Natural killer cell (primary cell): Measurements from ENCODE around the gene DMRT2. TPM values are rescaled to one million over a fixed set of nuclear protein-coding genes. Genes with fewer than 3 reads are reported as not detected.

Experiments
- ATAC-seq, 3 donors: fragments of 150-1000 bp in 2 of 3; fragments of 200-7000 bp in 1 of 3; cut with Tn5 transposase; 1 replicate in 1 of 3; 2 replicates in 2 of 3; pipeline ENCODE4 v1.10.0; 2021; ENCODE audit warnings: mild to moderate bottlenecking in 2 of 3, moderate library complexity in 2 of 3
- DNase-seq, 2 donors: peaks; one replicate each; pipeline versions ENCODE4 v3.0.0 to v3.0.0-alpha.2; 2013 to 2021; ENCODE audit warnings: mixed read lengths in 1 of 2
- H3K27ac ChIP-seq: one replicate; pipeline ENCODE4 v1.5.1; 2013; ENCODE audit warnings: mild to moderate bottlenecking, low read length
- H3K27me3 ChIP-seq: one replicate; pipeline ENCODE4 v1.6.1; 2013; ENCODE audit warnings: low read length; ENCODE audit not compliant: control insufficient read depth, insufficient read depth
- H3K36me3 ChIP-seq: one replicate; pipeline ENCODE4 v1.6.1; 2013; ENCODE audit warnings: low read length; ENCODE audit not compliant: control insufficient read depth, insufficient read depth
- H3K4me1 ChIP-seq: one replicate; pipeline ENCODE4 v1.6.1; 2013; ENCODE audit warnings: low read length; ENCODE audit not compliant: control insufficient read depth, insufficient read depth
- H3K4me3 ChIP-seq: one replicate; pipeline ENCODE4 v1.5.1; 2013; ENCODE audit warnings: low read length
- H3K9me3 ChIP-seq: one replicate; pipeline ENCODE4 v1.6.1; 2013; ENCODE audit warnings: low read length; ENCODE audit not compliant: control insufficient read depth, insufficient read depth
- H3K27ac Mint-ChIP-seq, 2 donors: one replicate each; pipeline ENCODE4 v1.8.0; 2022; ENCODE audit warnings: mild to moderate bottlenecking in 2 of 2, mixed read lengths in 2 of 2, moderate library complexity in 1 of 2
- H3K27me3 Mint-ChIP-seq, 2 donors: one replicate each; pipeline ENCODE4 v1.8.0; 2022; ENCODE audit warnings: low read depth in 2 of 2, mixed read lengths in 2 of 2
- H3K36me3 Mint-ChIP-seq: one replicate; pipeline ENCODE4 v1.8.0; 2022; ENCODE audit warnings: mixed read lengths
- H3K4me1 Mint-ChIP-seq, 2 donors: one replicate each; pipeline ENCODE4 v1.8.0; 2022; ENCODE audit warnings: mixed read lengths in 2 of 2
- H3K4me3 Mint-ChIP-seq: one replicate; pipeline ENCODE4 v1.8.0; 2022; ENCODE audit warnings: mild to moderate bottlenecking, moderate library complexity, mixed read lengths
- H3K9me3 Mint-ChIP-seq, 2 donors: one replicate each; pipeline ENCODE4 v1.8.0; 2022; ENCODE audit warnings: mixed read lengths in 2 of 2
- WGBS: methylation state at CpG from one replicate; pipeline ENCODE4 v1.1.7; 2013; ENCODE audit warnings: missing lambda C conversion rate; ENCODE audit not compliant: insufficient coverage; 5-methylcytosine and 5-hydroxymethylcytosine counted together
- intact Hi-C: fragments of 100-400 bp; cut with micrococcal nuclease; formaldehyde crosslinking; loops from one replicate; pipeline ENCODE4 v1.14.2; 2022
- total RNA-seq, 4 donors: library from RNA; stranded (reverse); fragments of 120-200 nt in 1 of 4; gene quantifications; one replicate each; pipeline versions ENCODE4 v1.2.3 to v1.2.4, GENCODE V29; 2013 to 2022
- TF ChIP-seq, protein P1 (sequence below): fragments of 200-600 bp; IDR thresholded peaks from one replicate; pipeline ENCODE4 v1.8.0; 2022; ENCODE audit warnings: antibody characterized with exemption

Gene DMRT2
- total RNA-seq, 3 donors from 2014 or later (not counting 1 experiment from before 2014, with no cell fraction given) = not detected

GRCh38 chr9:1070692-1071091 lies 20.5 kb downstream of the DMRT2 start:
- Mint-ChIP-seq H3K27me3 (peaks cover 3 to 36% of the 10 kb centered on the region in 2 donors), H3K4me1 (no peaks in the 10 kb centered on the region), H3K36me3 (no peaks in the 10 kb centered on the region), H3K9me3 (peaks cover 0 to 3% of the 10 kb centered on the region in 2 donors), H3K27ac (no peak overlapping the region), H3K4me3 (no peak overlapping the region)
- DNase-seq (no peak), ATAC-seq (no peak)
- Histone ChIP-seq H3K4me3 (no peak overlapping the region), H3K36me3 (no peaks in the 10 kb centered on the region), H3K27ac (no peak overlapping the region), H3K9me3 (no peaks in the 10 kb centered on the region), H3K4me1 (no peaks in the 10 kb centered on the region), H3K27me3 (peaks cover 2% of the 10 kb centered on the region)
- TF ChIP-seq, protein P1, sequence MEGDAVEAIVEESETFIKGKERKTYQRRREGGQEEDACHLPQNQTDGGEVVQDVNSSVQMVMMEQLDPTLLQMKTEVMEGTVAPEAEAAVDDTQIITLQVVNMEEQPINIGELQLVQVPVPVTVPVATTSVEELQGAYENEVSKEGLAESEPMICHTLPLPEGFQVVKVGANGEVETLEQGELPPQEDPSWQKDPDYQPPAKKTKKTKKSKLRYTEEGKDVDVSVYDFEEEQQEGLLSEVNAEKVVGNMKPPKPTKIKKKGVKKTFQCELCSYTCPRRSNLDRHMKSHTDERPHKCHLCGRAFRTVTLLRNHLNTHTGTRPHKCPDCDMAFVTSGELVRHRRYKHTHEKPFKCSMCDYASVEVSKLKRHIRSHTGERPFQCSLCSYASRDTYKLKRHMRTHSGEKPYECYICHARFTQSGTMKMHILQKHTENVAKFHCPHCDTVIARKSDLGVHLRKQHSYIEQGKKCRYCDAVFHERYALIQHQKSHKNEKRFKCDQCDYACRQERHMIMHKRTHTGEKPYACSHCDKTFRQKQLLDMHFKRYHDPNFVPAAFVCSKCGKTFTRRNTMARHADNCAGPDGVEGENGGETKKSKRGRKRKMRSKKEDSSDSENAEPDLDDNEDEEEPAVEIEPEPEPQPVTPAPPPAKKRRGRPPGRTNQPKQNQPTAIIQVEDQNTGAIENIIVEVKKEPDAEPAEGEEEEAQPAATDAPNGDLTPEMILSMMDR = no peak
- 85% methylated on average over 3 of the region's 3 CpGs for WGBS
- intact Hi-C loops = no loop called here

DNA sequence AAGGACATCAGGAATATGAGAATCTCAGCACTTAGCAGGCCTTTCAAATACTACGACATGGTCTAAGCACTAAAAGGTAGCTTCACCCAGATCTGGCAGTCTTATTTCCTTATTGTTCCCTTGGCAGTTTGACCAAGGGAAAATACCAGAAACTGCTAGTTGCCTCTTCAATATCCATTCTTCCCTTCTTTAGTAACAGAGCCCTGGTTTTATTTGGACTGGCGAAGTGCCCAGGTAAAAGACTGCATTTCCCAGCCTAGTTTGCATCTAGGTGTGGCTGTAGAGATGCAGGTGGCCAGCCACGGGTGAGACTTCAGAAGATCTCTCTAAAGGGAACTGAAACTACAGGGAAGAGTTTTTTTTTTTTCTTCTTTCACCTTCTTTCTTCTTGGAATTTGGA lies 21.6 kb downstream of the DMRT2 start:
- WGBS = 68% methylated on average over 3 of the region's 3 CpGs
- TF ChIP-seq, protein P1 = no peak
- Mint-ChIP-seq H3K27ac (no peak overlapping the region), H3K4me1 (no peaks in the 10 kb centered on the region), H3K4me3 (no peak overlapping the region), H3K36me3 (no peaks in the 10 kb centered on the region), H3K27me3 (peaks cover 8 to 41% of the 10 kb centered on the region in 2 donors), H3K9me3 (peaks cover 0 to 3% of the 10 kb centered on the region in 2 donors)
- peaks cover 2% of the 10 kb centered on the region for H3K27me3 ChIP-seq
- no peaks in the 10 kb centered on the region for H3K4me1 ChIP-seq
- DNase-seq (no peak), ATAC-seq (no peak)
- no peak overlapping the region for H3K27ac ChIP-seq
- intact Hi-C loops = no loop called here
- no peaks in the 10 kb centered on the region for H3K9me3 ChIP-seq
- H3K36me3 ChIP-seq = no peaks in the 10 kb centered on the region
- H3K4me3 ChIP-seq = no peak overlapping the region

DNA sequence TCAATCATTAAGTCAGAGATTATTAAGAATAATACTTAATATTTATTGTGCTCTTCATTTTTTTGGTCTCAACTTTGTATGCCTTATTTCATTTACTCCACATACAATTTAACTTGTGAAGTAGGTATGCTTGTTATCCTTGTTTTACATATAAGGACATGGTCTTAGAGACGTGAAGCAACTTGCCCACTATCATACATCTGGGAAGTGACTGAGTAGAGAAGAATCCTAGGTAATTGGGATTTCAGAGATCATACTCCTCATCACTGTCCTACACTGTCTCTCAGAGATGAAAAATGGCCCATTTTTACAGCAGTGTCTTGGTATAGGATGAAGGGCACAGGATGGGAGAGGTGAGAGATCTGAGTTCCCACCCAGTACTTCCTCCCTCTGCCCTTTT lies 23.3 kb downstream of the DMRT2 start:
- Mint-ChIP-seq H3K4me1 (no peaks in the 10 kb centered on the region), H3K36me3 (no peaks in the 10 kb centered on the region), H3K27ac (no peak overlapping the region), H3K9me3 (peaks cover 0 to 3% of the 10 kb centered on the region in 2 donors), H3K27me3 (peaks cover 11 to 45% of the 10 kb centered on the region in 2 donors), H3K4me3 (no peak overlapping the region)
- DNase-seq (no peak), ATAC-seq (no peak)
- Histone ChIP-seq H3K9me3 (no peaks in the 10 kb centered on the region), H3K27me3 (peaks cover 2% of the 10 kb centered on the region), H3K4me3 (no peak overlapping the region), H3K36me3 (no peaks in the 10 kb centered on the region), H3K27ac (no peak overlapping the region), H3K4me1 (no peaks in the 10 kb centered on the region)
- TF ChIP-seq, protein P1 = no peak
- intact Hi-C loops = no loop called here
- WGBS = no CpG with 5 or more reads among the region's 1 CpG

DNA sequence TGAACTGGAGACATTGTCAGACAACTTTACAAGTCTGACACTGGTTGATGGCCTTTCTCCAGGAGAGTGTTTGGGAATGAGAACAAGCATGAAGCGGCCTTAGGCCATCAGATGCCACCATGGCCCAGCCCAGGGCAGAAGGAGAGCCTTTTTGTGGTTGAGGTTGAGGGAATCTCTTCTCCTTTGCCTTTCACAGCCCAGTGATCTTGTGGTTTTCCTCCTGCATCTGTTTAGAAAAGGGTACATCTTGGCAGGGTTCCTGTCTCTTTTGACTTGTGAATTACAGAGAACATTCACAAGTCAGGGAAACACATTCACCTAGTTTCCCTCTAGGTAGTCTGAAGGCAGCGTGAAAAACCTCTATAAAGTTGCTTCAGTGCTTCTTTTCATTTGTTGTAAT lies 27.5 kb downstream of the DMRT2 start:
- Mint-ChIP-seq H3K4me3 (no peak overlapping the region), H3K9me3 (no peaks in the 10 kb centered on the region), H3K27me3 (peaks cover 13 to 43% of the 10 kb centered on the region in 2 donors)

More for the DNA sequence above, 27.5 kb downstream of the DMRT2 start:
- no peak overlapping the region for H3K27ac Mint-ChIP-seq
- Histone ChIP-seq H3K27ac (no peak overlapping the region), H3K9me3 (no peaks in the 10 kb centered on the region), H3K27me3 (no peaks in the 10 kb centered on the region), H3K36me3 (no peaks in the 10 kb centered on the region), H3K4me1 (no peaks in the 10 kb centered on the region), H3K4me3 (no peak overlapping the region)
- H3K4me1 Mint-ChIP-seq = no peaks in the 10 kb centered on the region
- no peak for ATAC-seq
- intact Hi-C loops = no loop called here
- DNase-seq = no peak
- WGBS = 35% methylated on average over 2 of the region's 2 CpGs
- TF ChIP-seq, protein P1 = no peak
- no peaks in the 10 kb centered on the region for H3K36me3 Mint-ChIP-seq
